ENCODE results near the gene ADCY7. TPM values are rescaled to one million over a fixed set of nuclear protein-coding genes. Genes with fewer than 3 reads are reported as not detected.

The ADCY7 gene
- total RNA-seq, 1 donor from 2014 or later: 30.3 TPM

- Histone ChIP-seq H3K9me3 (ENCODE audit: insufficient read depth, low read depth, low read length) (no peaks in the 10 kb centered on the region), H3K9ac (ENCODE audit: low read length) (no peak overlapping the region), H3K36me3 (ENCODE audit: insufficient read depth, low read length) (no peaks in the 10 kb centered on the region), H3K4me3 (ENCODE audit: insufficient read depth, low read depth, low read length) (no peak overlapping the region), H3K27ac (ENCODE audit: low read depth, low read length) (no peak overlapping the region), H3K79me2 (ENCODE audit: insufficient read depth, low read length) (no peaks in the 10 kb centered on the region), H3K4me2 (ENCODE audit: low read length) (no peak overlapping the region), H2AFZ (ENCODE audit: low read depth, low read length) (no peak overlapping the region), H4K20me1 (ENCODE audit: insufficient read depth, low read length) (peaks cover 9% of the 10 kb centered on the region), H3K4me1 (ENCODE audit: insufficient read depth, low read length) (no peaks in the 10 kb centered on the region), H3K27me3 (ENCODE audit: insufficient read depth, low read length) (no peaks in the 10 kb centered on the region)
- Mint-ChIP-seq H3K4me3 (ENCODE audit: unreplicated experiment) (no peak overlapping the region), H3K4me1 (ENCODE audit: low read depth, unreplicated experiment) (no peaks in the 10 kb centered on the region), H3K36me3 (ENCODE audit: low read depth, unreplicated experiment) (peaks cover 13% of the 10 kb centered on the region), H3K27ac (ENCODE audit: unreplicated experiment) (no peak overlapping the region), H3K27me3 (ENCODE audit: low read depth, unreplicated experiment) (no peaks in the 10 kb centered on the region), H3K9me3 (ENCODE audit: unreplicated experiment) (no peaks in the 10 kb centered on the region)
- DNase-seq (ENCODE audit: low read depth): no peak
- FAIRE-seq: no peak
- TF ChIP-seq CTCF (IDR thresholded peaks at IDR 0.05; ENCODE audit: insufficient read depth, low read depth, low read length) (no peak), EZH2 (IDR thresholded peaks at IDR 0.05; ENCODE audit: insufficient read depth, low read length) (no peak)
Observed at GRCh38 chr16:50294955-50295354, 28.6 kb downstream of the ADCY7 start.

- Histone ChIP-seq H3K36me3 (ENCODE audit: insufficient read depth, low read length) (no peaks in the 10 kb centered on the region), H3K79me2 (ENCODE audit: insufficient read depth, low read length) (no peaks in the 10 kb centered on the region), H3K27me3 (ENCODE audit: insufficient read depth, low read length) (no peaks in the 10 kb centered on the region), H3K4me3 (ENCODE audit: insufficient read depth, low read depth, low read length) (no peak overlapping the region), H3K27ac (ENCODE audit: low read depth, low read length) (no peak overlapping the region), H3K9ac (ENCODE audit: low read length) (no peak overlapping the region), H4K20me1 (ENCODE audit: insufficient read depth, low read length) (peaks cover 9% of the 10 kb centered on the region), H3K9me3 (ENCODE audit: insufficient read depth, low read depth, low read length) (no peaks in the 10 kb centered on the region), H3K4me1 (ENCODE audit: insufficient read depth, low read length) (no peaks in the 10 kb centered on the region), H3K4me2 (ENCODE audit: low read length) (no peak overlapping the region), H2AFZ (ENCODE audit: low read depth, low read length) (no peak overlapping the region)
- Mint-ChIP-seq H3K4me1 (ENCODE audit: low read depth, unreplicated experiment) (no peaks in the 10 kb centered on the region), H3K27ac (ENCODE audit: unreplicated experiment) (no peak overlapping the region), H3K27me3 (ENCODE audit: low read depth, unreplicated experiment) (no peaks in the 10 kb centered on the region), H3K36me3 (ENCODE audit: low read depth, unreplicated experiment) (peaks cover 13% of the 10 kb centered on the region), H3K9me3 (ENCODE audit: unreplicated experiment) (no peaks in the 10 kb centered on the region), H3K4me3 (ENCODE audit: unreplicated experiment) (peak overlapping the region; percentile 69)
- TF ChIP-seq EZH2 (IDR thresholded peaks at IDR 0.05; ENCODE audit: insufficient read depth, low read length) (no peak), CTCF (IDR thresholded peaks at IDR 0.05; ENCODE audit: insufficient read depth, low read depth, low read length) (no peak)
- FAIRE-seq: no peak
- no peak for DNase-seq (ENCODE audit: low read depth)
Observed at GRCh38 chr16:50295541-50296132, 29.3 kb downstream of the ADCY7 start.

DNA sequence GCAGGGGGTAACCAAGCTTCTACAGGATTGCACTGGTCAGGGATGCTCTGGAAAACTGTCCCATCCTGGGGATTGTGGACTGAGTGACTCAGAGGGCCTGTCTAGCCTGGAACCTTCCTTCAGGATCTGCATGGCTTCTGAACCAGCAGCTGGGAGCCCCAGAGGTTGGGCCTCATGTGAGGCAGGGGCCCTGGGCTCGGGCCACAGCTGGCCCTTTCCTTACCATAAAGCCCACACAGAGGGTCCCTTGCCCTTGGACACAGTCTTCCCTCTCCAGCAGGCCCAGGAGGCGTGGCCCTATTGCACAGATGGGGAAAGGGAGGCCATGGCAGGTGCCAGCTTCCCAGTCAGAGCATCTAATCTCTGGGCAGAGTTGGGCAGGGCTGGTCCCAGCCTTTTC, 30.5 kb downstream of the ADCY7 start:
- Histone ChIP-seq H3K4me1 (ENCODE audit: insufficient read depth, low read length) (peaks cover 8% of the 10 kb centered on the region), H3K9ac (ENCODE audit: low read length) (no peak overlapping the region), H3K27ac (ENCODE audit: low read depth, low read length) (no peak overlapping the region), H3K4me3 (ENCODE audit: insufficient read depth, low read depth, low read length) (no peak overlapping the region), H3K79me2 (ENCODE audit: insufficient read depth, low read length) (no peaks in the 10 kb centered on the region), H2AFZ (ENCODE audit: low read depth, low read length) (no peak overlapping the region), H3K4me2 (ENCODE audit: low read length) (no peak overlapping the region), H3K36me3 (ENCODE audit: insufficient read depth, low read length) (no peaks in the 10 kb centered on the region), H3K9me3 (ENCODE audit: insufficient read depth, low read depth, low read length) (no peaks in the 10 kb centered on the region), H4K20me1 (ENCODE audit: insufficient read depth, low read length) (peaks cover 9% of the 10 kb centered on the region), H3K27me3 (ENCODE audit: insufficient read depth, low read length) (no peaks in the 10 kb centered on the region)
- Mint-ChIP-seq H3K36me3 (ENCODE audit: low read depth, unreplicated experiment) (peaks cover 13% of the 10 kb centered on the region), H3K4me1 (ENCODE audit: low read depth, unreplicated experiment) (peaks cover 2% of the 10 kb centered on the region), H3K4me3 (ENCODE audit: unreplicated experiment) (no peak overlapping the region), H3K27ac (ENCODE audit: unreplicated experiment) (no peak overlapping the region), H3K27me3 (ENCODE audit: low read depth, unreplicated experiment) (no peaks in the 10 kb centered on the region), H3K9me3 (ENCODE audit: unreplicated experiment) (no peaks in the 10 kb centered on the region)
- DNase-seq (ENCODE audit: low read depth): no peak
- TF ChIP-seq EZH2 (IDR thresholded peaks at IDR 0.05; ENCODE audit: insufficient read depth, low read length) (no peak), CTCF (IDR thresholded peaks at IDR 0.05; ENCODE audit: insufficient read depth, low read depth, low read length) (no peak)
- FAIRE-seq: no peak
